Measurements from ENCODE around the gene CD86.
"Not testable (repeated sequence)": the region's sequence is repeated elsewhere in the genome, so short reads cannot be mapped to it uniquely, and the experiment has no call there.

CD86 gene

GRCh38 chr3:122094693-122095092 lies 39.5 kb downstream of the CD86 start:
- no peak for DNase-seq

GRCh38 chr3:122097141-122097540 lies 42.0 kb downstream of the CD86 start:
- DNase-seq, result no peak

- DNase-seq, result no peak
These were observed 43.4 kb downstream of the CD86 start for GRCh38 chr3:122098611-122099010.

GRCh38 chr3:122099255-122099654 lies 44.1 kb downstream of the CD86 start:
- DNase-seq, result no peak

GRCh38 chr3:122100083-122100482 lies 44.9 kb downstream of the CD86 start:
- no peak for DNase-seq

- no peak for DNase-seq
These were observed 45.7 kb downstream of the CD86 start for GRCh38 chr3:122100591-122101463.

- DNase-seq, result peak; percentile 69
These were observed 46.5 kb downstream of the CD86 start for GRCh38 chr3:122101646-122102045.

GRCh38 chr3:122102191-122102935 lies 47.2 kb downstream of the CD86 start:
- DNase-seq, result no peak

GRCh38 chr3:122103821-122104514 lies 48.8 kb downstream of the CD86 start:
- DNase-seq, result no peak

GRCh38 chr3:122104515-122105194 lies 49.5 kb downstream of the CD86 start:
- no peak for DNase-seq

- peak; percentile 65 for DNase-seq
These were observed 50.5 kb downstream of the CD86 start for GRCh38 chr3:122105626-122106025.

- no peak for DNase-seq
These were observed 52.0 kb downstream of the CD86 start for GRCh38 chr3:122107171-122107570.

- no peak for DNase-seq
These were observed 56.8 kb downstream of the CD86 start for GRCh38 chr3:122111974-122112373.

- DNase-seq, result no peak
These were observed 57.6 kb downstream of the CD86 start for GRCh38 chr3:122112754-122113153.

- DNase-seq, result no peak
These were observed 68.7 kb downstream of the CD86 start for GRCh38 chr3:122123850-122124249.

- DNase-seq, result no peak
These were observed 77.9 kb downstream of the CD86 start for GRCh38 chr3:122132949-122133540.

- DNase-seq, result no peak
These were observed 91.3 kb downstream of the CD86 start for GRCh38 chr3:122146466-122146865.

GRCh38 chr3:122148941-122149627 lies 93.9 kb downstream of the CD86 start:
- DNase-seq, result no peak

- DNase-seq, result no peak
These were observed 96.3 kb downstream of the CD86 start for GRCh38 chr3:122151480-122151879.

GRCh38 chr3:122164983-122165382 lies 109.8 kb downstream of the CD86 start:
- not testable (repeated sequence) for DNase-seq

- no peak for DNase-seq
These were observed 112.5 kb downstream of the CD86 start for GRCh38 chr3:122167630-122168029.

GRCh38 chr3:122168044-122168443 lies 112.9 kb downstream of the CD86 start:
- no peak for DNase-seq
